HG02970 (cell line): ENCODE measurements around the gene ETV3.

Source experiments
- ATAC-seq: cut with Tn5 transposase; IDR thresholded peaks from one replicate; pipeline ENCODE4 v1.9.1; 2021; ENCODE audit warnings: mild to moderate bottlenecking, moderate library complexity, moderate number of reproducible peaks; ENCODE audit not compliant: unreplicated experiment, low FRiP score

Gene ETV3

DNA sequence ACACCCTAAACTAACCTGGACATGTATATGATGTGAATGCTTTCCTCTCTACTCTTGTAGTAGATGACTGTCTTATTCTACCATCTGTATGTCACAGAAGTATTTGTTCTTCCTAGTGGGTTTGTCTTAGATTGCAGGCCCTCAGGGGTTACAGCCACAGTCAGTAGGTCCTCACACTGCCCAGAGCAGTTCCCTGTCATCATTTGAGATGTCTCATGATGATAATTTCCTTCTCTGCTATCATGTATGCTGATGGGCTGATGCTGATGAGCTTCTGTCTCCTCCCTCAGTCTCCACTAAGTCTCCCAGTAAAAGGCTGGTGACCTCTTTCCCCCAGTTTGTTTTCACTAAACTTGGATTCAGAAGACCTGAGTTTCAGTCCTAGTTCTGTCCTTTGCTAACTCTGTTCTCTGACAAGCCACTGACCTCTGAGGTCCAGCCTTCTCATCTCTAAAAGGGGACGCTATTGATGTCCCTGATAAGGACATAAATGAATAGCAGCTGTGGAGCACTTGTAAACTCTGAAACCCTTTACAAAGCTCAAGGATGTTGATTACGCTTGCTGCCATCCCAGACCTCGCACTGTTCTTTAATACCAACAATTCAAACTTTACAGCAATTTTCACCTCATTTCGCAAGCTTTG lies 3.1 kb upstream of the ETV3 start:
- ATAC-seq: no peak

DNA sequence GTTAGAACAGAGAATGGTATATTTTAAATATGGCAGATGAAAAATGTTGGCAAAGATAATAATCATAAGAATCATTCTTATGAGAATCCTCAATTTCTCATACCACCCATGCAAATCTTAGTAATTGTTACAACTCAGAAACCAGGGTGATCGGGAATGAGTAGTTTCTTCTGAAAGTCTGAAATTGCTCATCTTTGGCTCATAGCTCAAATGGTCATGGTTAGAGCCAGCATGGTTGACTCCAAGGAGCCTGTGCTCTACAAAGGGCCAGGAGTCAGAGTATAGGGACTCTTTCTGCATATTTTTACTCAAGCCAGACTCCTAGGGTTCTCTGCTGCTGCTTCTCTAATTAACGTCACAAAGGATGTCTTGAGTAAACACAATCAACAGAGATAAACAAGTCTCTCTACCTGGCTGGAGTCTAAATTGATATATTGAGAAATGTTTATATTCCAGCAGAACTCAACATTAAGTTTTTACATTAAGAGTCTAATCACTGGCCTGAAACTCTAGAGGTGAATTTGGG lies 1.9 kb upstream of the ETV3 start:
- no peak for ATAC-seq

DNA sequence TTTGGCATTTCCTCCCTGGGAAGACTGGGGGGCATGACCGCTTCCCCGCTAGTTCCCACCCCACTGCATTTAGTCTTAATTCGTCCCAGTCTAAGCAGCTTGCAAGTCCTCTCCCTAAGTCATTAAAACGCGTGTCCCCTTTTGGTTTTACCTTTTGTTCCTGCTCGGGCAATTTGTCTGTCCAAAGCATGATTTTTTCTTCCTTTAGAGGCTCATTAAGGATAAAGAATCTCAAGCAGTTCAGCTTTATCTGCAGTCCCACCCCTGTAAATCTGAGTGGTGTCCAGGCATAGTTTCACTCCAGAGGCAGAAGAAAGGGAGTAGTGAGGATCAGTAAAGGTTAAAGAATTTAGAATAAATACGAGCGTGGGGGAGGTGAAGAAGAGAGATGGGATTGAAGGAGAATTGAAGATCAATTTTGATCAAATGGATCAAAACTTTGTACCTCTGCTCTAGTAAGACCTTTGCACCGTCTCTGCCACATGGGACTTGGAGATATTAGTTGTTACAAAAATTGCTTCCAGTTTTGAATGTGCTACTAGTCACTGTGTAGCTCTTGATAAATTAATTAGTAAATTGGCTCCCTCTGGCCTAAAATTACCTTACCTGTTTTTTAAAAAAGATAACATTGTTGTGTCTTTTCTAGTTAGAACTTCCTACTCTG lies 989 bp upstream of the ETV3 start:
- no peak for ATAC-seq

DNA sequence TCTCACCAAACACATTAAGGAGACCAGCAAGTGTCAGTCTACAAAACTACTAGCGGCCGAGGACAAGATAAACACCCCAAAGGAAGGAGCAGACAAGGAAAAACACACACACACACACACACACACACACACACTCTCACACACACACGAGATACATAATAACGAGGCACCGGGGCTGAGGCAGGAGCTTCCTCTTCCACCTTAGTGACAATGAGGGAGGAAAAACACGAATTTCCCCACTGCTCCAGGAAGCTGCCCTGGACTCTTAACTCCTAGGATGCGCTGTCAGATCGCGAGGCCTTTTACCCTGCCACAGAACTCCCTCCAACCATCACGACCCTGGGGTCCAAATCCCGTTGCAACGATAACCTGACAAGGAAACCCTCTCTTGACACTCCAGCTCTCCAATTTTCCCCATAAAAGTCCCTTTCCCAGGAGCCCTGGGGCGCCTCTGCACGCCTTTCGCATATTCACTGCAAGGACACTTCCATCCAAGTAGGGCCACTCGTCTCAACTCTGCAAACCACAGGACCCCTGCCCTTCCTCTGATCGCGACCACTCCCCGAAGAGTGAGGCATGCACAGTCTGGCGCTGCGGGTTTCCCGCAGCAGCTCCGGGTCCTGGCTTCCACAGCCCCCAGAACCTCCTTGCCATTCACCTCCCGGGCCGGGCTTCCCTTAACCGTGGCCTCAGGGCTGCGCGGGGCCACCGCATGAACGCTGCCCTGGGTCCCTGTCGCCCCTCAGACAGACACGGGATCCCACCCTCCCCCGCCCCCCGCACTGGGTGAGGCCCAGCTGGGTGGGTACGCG lies 581 bp downstream of the ETV3 start:
- ATAC-seq: peak; percentile 6

DNA sequence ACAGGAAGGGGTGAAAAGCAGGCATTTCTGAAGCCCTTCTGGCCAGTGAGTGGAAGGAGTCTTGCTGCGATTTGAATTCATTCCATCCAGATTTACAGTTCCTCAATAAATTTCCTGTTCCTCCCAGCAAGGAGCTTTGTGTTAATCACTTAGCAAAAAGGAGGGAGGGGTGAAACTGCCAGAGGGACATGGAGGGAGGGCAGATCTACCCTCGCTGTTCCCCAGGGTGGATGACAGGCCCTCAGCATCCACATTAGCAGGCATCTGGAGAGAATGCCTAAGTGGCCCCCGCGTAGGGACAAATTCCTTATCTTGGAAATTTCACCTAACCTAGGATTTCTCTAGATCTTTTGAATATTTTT lies 1.2 kb downstream of the ETV3 start:
- no peak for ATAC-seq

DNA sequence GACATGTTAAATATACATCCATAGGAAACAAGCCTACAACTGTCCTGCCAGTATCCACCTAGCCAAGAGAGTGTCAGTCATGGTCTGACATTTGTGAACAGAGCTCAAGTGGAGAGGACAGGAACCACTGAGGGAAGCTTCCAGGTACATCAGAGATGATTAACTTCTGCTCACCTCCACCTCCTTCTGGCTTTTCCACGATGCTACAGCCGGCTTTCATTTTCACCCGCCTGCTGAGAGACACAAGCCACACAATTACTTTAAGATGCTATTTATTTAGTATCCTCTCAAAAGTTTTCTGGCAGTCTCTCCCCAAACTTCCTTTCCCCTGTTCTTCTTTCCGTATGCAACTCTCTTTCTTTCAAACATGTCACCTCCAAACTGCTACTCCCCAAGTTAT lies 2.1 kb downstream of the ETV3 start:
- no peak for ATAC-seq

DNA sequence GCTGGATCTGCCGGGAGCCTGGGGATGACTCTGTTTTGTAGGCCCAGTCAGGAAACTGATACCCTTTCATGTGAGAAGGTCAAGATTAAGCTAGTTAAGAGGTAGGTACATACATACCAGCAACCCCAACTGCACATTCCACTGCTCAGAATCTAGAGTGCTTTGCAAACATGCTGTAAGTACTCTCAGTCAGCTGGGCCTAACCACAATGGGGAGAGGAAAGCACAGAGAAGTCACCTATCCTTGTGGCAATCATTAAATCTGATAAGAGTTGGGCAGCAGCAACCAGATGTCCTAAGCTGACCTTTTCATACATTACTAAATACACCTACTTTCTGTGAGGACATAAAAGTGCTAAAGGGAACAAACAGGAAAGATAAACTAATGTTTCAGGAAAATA lies 2.5 kb downstream of the ETV3 start:
- ATAC-seq: no peak

DNA sequence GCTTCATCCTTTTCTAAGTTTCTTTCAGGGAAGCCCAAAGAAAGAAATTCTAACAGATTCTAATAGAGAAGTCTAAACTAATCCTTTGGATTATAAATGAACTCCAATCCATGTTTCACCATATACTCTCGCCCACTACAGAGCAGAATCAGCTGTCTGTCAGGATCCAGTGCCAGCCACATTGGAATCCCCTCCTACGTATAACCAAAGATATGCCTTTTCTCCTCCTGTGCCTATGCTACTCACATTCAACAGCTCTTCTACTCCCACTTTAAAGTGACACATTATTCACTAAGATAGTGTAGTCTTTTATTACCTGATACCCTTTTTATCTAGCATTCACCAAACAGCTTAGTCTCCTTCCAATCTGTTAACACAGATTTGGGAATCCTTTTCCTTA lies 3.1 kb downstream of the ETV3 start:
- no peak for ATAC-seq

DNA sequence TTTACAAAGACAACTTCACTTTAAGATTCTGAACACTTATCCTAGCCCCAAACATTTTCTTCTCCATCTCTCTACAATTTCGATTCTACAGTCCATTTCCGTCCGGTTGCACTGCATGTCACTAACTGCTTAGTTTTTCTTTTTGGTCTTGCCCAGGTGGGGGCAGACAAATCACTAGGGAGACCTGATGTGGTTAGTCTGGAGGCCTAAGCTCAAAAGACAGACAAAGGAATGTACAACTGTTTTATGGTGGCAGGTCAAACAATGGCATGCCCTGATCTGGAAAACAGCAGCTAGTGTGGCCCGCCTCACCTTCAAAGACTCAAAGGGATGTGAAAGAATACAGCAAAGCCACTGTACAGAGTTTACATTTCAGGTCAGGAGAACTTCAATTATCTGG lies 3.8 kb downstream of the ETV3 start:
- ATAC-seq: no peak

DNA sequence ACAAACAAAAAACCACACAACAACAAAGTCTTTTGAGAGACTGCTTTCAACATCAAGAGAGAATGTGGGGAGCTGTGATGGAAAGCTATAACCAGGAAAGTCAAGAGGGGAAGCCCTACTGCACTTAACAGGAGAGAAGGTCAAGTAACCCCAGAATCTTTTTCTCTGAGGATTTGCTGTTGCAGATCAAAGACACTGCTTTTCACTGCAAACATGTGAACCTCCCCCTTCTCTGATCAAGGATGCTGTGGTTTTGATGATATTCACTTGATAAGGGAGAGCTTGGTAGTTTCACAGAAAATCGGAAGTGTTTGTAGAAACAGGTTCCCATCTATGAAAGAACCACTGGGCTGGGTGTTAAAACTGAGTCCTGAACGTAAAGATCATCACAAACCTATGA lies 4.8 kb downstream of the ETV3 start:
- ATAC-seq: no peak

DNA sequence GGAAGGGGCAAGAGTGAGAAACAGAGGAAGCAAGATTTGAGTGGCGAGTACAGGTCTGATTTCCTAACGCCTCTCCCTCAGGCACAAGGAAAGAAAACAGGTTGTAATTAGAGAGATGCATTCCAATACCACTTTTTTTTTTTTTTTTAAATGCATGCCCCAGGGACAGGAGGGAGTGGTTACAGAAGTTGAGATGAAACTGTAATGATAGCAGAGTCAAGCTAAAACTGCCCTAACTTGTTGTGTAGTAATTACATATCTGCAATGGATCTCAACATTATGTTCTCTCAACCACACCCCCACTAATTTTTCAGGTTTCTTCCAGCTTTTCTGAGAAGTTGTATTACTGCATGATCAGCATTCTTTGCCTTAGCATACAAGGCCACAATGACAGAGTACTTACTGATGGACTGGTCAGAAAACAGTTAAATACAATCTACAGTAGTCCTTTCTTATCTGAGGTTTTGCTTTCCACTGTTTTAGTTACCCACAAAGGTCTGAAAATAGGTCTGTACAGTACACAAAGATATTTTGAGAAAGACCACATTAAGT lies 5.5 kb downstream of the ETV3 start:
- no peak for ATAC-seq

DNA sequence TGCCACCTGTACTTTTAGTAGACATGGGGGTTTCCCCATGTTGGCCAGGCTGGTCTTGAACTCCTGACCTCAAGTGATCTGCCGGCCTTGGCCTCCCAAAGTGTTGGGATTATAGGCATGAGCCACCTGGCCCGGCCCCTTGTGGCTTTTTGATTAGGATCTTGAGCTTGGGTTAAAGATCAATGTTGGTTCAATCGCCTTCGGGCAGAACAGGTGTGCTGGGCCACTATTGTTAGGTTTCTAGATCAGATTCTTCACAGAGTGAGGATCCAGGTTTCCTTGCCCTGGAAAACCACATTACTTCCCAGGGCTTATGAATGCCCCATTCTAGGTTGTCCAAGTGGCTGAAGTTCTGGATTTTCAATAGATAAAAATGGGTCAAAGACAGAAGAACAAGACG lies 6.1 kb downstream of the ETV3 start:
- ATAC-seq: no peak

DNA sequence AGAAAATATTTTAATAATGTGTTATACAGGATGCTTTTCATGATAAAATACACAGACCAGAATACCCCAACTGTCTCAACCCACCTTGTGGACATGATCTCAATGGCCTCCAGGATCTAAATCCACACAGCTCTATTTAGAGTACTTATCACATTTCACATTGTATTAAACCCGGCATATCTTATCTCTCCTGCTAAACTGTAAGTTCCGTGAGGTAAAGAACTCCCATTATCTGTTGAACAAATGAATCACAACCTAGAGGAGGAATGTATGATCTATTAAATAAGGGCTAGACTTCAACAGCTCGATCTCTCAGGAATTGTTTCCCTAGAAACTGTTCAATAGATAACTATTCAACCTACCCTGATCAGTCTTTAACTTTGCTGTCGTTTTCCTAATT lies 6.9 kb downstream of the ETV3 start:
- ATAC-seq: no peak

DNA sequence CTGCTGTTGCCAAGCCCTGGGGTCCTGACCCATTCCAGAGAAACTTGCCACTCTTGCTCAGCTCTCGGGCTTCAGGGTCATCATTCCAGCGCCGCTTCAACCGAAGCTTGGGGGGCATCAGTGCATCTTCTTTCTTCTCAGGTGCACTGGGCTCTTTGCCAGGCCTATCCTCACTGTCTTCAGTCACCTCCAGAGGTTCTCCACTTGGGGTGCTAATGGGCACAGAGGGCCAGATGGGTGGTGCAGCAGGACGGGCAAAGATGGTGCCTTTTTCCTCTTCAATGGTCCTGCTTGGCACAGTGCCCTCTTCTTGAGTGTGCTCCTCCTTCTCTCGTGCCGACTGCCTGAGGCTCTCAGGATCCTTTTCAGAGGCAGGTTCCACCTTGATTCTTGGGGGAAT lies 13.3 kb downstream of the ETV3 start:
- no peak for ATAC-seq

DNA sequence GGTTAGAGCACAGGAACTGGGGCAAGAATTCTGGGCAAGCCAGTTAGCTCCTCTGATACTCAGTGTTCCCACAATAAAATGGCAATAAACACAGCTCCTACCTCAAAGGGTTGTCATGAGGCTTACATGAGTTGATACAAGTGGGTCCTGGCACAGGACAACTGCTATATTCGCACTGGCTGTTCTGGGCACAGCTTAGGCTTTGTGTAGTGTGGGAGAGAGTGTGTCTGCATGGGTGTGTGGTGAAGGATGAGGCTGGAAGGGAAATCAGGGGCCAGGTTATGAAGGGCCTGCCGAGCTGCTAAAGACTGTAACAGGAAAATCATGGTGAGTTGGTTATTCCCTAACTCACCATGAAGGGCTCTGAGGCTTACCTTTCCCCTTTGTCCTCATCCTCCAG lies 18.7 kb downstream of the ETV3 start:
- ATAC-seq: no peak

DNA sequence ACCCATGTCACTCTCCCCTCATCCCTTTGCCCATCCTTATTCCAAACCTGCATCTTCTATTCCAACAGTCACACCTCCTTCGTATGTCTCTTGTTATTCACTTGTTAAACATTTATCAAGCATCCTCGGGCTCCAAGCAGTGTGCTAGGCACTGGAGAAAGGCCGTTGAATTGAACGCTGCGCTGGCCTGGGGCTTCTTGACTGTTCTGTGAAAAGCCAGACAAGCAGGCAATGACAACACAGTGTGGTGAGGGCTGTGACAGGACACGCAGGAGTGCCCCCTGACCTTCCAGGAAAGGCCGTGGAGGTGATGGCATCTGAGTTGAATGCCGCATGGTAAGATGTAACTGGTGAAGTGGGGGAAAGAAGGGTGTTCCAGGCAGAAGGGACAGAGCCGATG lies 19.2 kb downstream of the ETV3 start:
- no peak for ATAC-seq

DNA sequence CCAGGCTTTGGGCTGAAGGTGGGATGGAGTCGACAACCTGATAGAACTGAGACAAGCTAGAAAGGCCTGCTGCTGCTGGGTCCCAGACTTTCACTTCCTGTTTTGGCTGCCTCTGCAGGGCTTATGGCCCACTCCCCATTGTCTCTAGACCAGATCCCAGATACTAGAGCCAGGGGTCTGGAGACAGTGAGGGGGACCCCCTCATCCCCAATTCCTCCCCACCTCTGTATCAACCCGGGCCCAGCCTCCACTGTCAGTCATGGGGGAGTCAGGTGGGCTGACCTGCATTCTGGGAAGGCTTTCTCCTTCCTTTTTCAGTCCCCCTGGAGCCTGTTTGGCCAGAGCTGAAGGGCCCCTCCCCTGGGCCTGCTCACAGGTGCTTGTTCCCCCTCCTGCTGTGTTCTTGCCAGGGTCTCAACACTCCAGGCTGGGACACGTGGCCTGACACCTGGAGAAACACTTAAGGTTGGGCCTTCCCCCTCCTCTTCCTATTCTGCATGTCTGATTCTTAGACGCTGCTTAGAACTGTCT lies 20.6 kb downstream of the ETV3 start:
- ATAC-seq: no peak

DNA sequence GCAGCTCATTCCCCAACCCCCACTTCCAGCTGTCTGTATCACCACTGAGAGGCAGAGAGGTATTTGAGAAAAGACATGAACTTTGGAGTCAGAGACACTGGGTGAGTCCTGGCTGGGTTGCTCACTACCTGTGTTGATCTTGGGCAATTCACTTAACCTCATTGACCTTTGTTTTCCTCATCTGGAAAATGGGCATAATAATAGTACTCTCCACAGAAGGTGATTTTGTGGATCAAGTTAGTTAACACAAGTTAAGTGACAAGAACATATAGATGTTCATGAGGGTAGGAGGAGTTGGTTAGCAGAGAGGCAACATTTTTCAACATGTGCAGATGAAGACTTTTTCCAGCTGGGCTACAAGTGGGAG lies 21.5 kb downstream of the ETV3 start:
- no peak for ATAC-seq

DNA sequence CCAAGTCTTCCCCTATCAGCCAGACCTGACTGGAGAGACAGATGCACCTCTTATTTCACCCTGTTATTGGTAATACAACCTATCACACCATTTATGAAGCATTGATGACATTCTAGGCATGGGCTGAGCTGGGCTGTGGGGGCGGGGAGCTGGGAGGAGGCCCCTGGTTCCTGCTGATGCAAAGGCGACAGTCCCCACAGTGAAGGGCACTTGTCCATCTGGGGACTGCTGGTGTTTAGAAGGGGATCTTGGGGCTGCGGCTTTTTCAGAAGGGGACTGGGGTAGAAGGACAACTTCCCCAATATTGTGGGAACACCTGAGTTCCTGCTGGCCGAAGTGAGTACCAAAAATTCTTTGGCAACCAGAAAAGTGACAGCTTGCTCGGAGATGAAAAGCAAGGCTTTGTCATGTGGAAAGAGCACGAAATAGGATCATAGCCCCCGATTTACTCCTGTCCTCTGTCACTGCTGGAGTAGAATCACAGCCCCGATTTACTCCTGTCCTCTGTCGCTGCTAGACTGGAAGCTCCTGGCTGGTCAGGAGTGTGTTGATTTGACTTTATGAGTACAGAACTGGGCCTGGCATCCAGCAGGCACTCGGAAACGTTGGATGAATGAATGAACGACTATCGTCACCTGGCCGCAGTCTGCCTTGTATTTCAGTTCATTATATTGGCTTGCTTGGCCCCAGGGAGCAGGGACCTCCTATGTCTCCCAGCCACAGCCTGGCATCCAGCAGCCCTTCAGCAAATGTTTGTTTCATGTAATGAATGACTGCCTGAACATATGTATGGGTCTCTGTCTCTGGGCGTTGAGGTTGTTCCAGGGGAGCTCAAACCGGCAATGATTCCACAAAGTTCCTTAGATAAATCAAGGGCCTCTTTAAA lies 22.1 kb downstream of the ETV3 start:
- ATAC-seq: no peak

DNA sequence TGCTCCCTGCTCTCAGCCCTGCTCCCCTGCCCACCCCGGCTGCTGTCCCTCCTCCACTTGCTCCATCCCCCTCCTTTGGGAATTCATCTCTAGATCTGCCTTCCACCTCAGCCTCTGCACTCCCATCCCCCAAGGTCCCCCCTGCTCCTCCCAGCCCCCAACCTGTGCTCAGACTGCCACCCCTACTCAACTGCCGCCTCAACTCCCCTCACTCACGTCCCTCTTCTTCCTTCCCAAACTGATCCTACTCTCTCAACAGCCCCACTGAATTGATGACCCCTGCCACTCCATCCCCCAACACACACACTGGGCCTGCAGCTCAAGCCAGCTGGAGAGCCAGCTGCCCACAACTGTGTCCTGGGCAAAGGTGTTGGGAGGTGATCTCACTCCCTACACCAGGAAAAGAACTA lies 22.8 kb downstream of the ETV3 start:
- no peak for ATAC-seq
